ENCODE measurements around the gene KLHL22.
"Not testable (repeated sequence)": the region's sequence is repeated elsewhere in the genome, so short reads cannot be mapped to it uniquely, and the experiment has no call there.

Gene KLHL22

GRCh38 chr22:20484948-20485683 is 10.5 kb downstream of the KLHL22 start:
- no peaks in the 10 kb centered on the region for H3K4me1 ChIP-seq (ENCODE audit: low read depth, poor library complexity, severe bottlenecking)
- H3K27me3 ChIP-seq (ENCODE audit: insufficient read depth, low read depth): no peaks in the 10 kb centered on the region
- no peak overlapping the region for H3K4me2 ChIP-seq
- H4K20me1 ChIP-seq (ENCODE audit: insufficient read depth): no peaks in the 10 kb centered on the region
- H3K27ac ChIP-seq: no peak overlapping the region
- H3K79me2 ChIP-seq (ENCODE audit: insufficient read depth, low read depth): no peaks in the 10 kb centered on the region
- H3K36me3 ChIP-seq (ENCODE audit: insufficient read depth): no peaks in the 10 kb centered on the region
- no peak overlapping the region for H3K9ac ChIP-seq
- H2AFZ ChIP-seq (ENCODE audit: low read depth): no peak overlapping the region
- H3K4me3 ChIP-seq (IDR thresholded peaks at IDR 0.05; ENCODE audit: insufficient read depth, low read depth, low read length): no peak overlapping the region
- no peak for TF ChIP-seq CTCF (conservative IDR thresholded peaks at IDR 0.05; ENCODE audit: low read depth, low read length)

- no peak overlapping the region for H3K4me3 ChIP-seq (IDR thresholded peaks at IDR 0.05; ENCODE audit: insufficient read depth, low read depth, low read length)
- TF ChIP-seq CTCF (conservative IDR thresholded peaks at IDR 0.05; ENCODE audit: low read depth, low read length): no peak
- no peaks in the 10 kb centered on the region for H3K79me2 ChIP-seq (ENCODE audit: insufficient read depth, low read depth)
- no peak overlapping the region for H3K9ac ChIP-seq
- no peak overlapping the region for H2AFZ ChIP-seq (ENCODE audit: low read depth)
- no peaks in the 10 kb centered on the region for H3K4me1 ChIP-seq (ENCODE audit: low read depth, poor library complexity, severe bottlenecking)
- no peaks in the 10 kb centered on the region for H3K36me3 ChIP-seq (ENCODE audit: insufficient read depth)
- no peak overlapping the region for H3K4me2 ChIP-seq
- no peaks in the 10 kb centered on the region for H3K27me3 ChIP-seq (ENCODE audit: insufficient read depth, low read depth)
- no peaks in the 10 kb centered on the region for H4K20me1 ChIP-seq (ENCODE audit: insufficient read depth)
- H3K27ac ChIP-seq: no peak overlapping the region
Measured at GRCh38 chr22:20483771-20484170, 11.8 kb downstream of the KLHL22 start.

- H3K9ac ChIP-seq; H3K4me2 ChIP-seq; H3K4me1 ChIP-seq (ENCODE audit: low read depth, poor library complexity, severe bottlenecking); H4K20me1 ChIP-seq (ENCODE audit: insufficient read depth); H3K27ac ChIP-seq; H3K4me3 ChIP-seq (IDR thresholded peaks at IDR 0.05; ENCODE audit: insufficient read depth, low read depth, low read length); H3K27me3 ChIP-seq (ENCODE audit: insufficient read depth, low read depth); H2AFZ ChIP-seq (ENCODE audit: low read depth); H3K79me2 ChIP-seq (ENCODE audit: insufficient read depth, low read depth); H3K36me3 ChIP-seq (ENCODE audit: insufficient read depth): not testable (repeated sequence)
Measured at GRCh38 chr22:20483143-20483506, 12.5 kb downstream of the KLHL22 start.

- no peak overlapping the region for H3K4me3 ChIP-seq (IDR thresholded peaks at IDR 0.05; ENCODE audit: insufficient read depth, low read depth, low read length)
- no peak overlapping the region for H3K4me2 ChIP-seq
- no peaks in the 10 kb centered on the region for H3K79me2 ChIP-seq (ENCODE audit: insufficient read depth, low read depth)
- H3K9ac ChIP-seq: no peak overlapping the region
- no peaks in the 10 kb centered on the region for H3K36me3 ChIP-seq (ENCODE audit: insufficient read depth)
- no peaks in the 10 kb centered on the region for H4K20me1 ChIP-seq (ENCODE audit: insufficient read depth)
- no peak for TF ChIP-seq CTCF (conservative IDR thresholded peaks at IDR 0.05; ENCODE audit: low read depth, low read length)
- no peak overlapping the region for H3K27ac ChIP-seq
- no peaks in the 10 kb centered on the region for H3K27me3 ChIP-seq (ENCODE audit: insufficient read depth, low read depth)
- no peak overlapping the region for H2AFZ ChIP-seq (ENCODE audit: low read depth)
- H3K4me1 ChIP-seq (ENCODE audit: low read depth, poor library complexity, severe bottlenecking): no peaks in the 10 kb centered on the region
Measured at GRCh38 chr22:20479612-20480196, 15.9 kb downstream of the KLHL22 start.

- not testable (repeated sequence) for H3K36me3 ChIP-seq (ENCODE audit: insufficient read depth); H3K4me2 ChIP-seq; H2AFZ ChIP-seq (ENCODE audit: low read depth); H4K20me1 ChIP-seq (ENCODE audit: insufficient read depth); H3K4me3 ChIP-seq (IDR thresholded peaks at IDR 0.05; ENCODE audit: insufficient read depth, low read depth, low read length); H3K9ac ChIP-seq; H3K27ac ChIP-seq; H3K4me1 ChIP-seq (ENCODE audit: low read depth, poor library complexity, severe bottlenecking); H3K27me3 ChIP-seq (ENCODE audit: insufficient read depth, low read depth); H3K79me2 ChIP-seq (ENCODE audit: insufficient read depth, low read depth)
Measured at GRCh38 chr22:20478059-20478458, 17.5 kb downstream of the KLHL22 start.

- H2AFZ ChIP-seq (ENCODE audit: low read depth); H3K4me3 ChIP-seq (IDR thresholded peaks at IDR 0.05; ENCODE audit: insufficient read depth, low read depth, low read length); H3K79me2 ChIP-seq (ENCODE audit: insufficient read depth, low read depth); H3K27me3 ChIP-seq (ENCODE audit: insufficient read depth, low read depth); H3K4me2 ChIP-seq; H3K4me1 ChIP-seq (ENCODE audit: low read depth, poor library complexity, severe bottlenecking); H3K36me3 ChIP-seq (ENCODE audit: insufficient read depth); H3K27ac ChIP-seq; H4K20me1 ChIP-seq (ENCODE audit: insufficient read depth); H3K9ac ChIP-seq: not testable (repeated sequence)
Measured at GRCh38 chr22:20475569-20475968, 20.0 kb downstream of the KLHL22 start.

All from KMS-11 (cell line).